RPMI8226 (cell line): ENCODE results near the gene TBX15.

Experiments used
- DNase-seq: peaks from one replicate; pipeline ENCODE4 v3.0.0-alpha.2; 2015

TBX15 gene

GRCh38 chr1:119001181-119002027 is 13.3 kb upstream of the TBX15 start:
- DNase-seq: no peak

- no peak for DNase-seq
Observed at GRCh38 chr1:119000371-119001180, 12.4 kb upstream of the TBX15 start.

- no peak for DNase-seq
Observed at GRCh38 chr1:118999348-119000071, 11.4 kb upstream of the TBX15 start.

DNA sequence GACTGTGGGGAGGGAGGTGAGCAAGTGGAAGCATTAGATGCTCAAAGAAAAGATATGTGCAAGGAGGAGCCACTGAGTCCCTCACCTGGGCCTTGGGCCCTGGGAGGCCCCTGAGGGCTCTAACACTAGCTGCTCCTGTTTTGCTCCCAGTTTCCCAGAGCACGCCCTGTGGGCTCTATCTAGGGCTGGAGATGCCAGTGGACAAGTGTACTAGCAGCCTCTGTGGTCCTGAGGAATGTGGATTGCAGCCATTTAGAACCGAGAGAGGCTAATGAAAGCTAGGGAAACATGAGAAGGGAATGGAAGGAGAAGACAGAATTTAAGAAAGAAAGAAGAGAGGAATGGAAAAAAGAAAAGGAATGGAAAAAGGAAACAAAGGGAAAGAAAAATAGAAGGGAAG is 10.0 kb upstream of the TBX15 start:
- no peak for DNase-seq

GRCh38 chr1:118997225-118997624 is 9.1 kb upstream of the TBX15 start:
- no peak for DNase-seq

DNA sequence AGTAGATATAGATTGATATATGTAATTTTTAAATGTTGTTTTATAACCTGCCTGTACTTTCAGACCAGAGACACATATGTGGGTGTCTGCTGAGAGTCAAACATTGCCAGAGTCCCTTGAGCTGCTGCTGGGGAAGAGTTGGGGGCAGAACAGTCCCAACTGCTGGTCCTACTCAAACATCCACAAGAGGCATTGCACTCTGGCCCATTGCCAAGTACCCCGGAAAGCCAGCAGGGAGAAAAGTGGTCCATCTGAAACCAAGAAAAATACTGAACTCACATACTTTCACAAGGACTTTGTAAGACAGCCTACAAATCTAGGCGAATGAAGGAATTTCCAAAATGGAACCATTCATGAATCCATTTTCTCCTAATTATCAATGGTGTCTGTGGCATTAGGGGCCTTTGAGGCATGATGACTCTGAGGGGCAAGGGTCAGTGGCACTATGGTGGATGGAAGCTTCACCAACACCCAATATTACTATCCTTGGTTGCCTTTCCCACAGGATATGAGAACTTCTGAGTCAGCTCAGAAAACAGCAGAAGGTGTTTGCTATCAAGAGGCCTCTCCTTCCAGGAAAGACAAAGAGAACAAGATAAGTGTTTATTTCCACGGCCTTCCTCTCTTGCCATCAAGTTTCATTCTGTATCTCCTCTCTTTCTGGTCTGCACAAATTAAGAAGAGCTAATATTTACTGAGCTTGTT is 7.3 kb upstream of the TBX15 start:
- no peak for DNase-seq

DNA sequence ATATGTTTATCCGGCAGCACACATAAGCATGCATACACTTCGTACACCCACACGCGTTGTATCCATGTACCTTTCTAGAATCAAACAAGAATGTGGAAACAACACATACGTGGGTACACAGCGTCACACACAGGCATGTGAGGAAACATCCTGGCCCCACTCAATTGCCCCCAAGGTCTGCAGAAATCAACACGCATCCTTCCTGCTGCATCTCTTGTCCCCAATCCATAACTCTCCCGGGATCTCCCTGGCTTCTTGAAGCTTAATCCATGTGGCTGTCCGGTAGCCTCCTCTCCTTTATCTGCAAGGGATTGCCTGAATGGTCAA is 5.5 kb upstream of the TBX15 start:
- DNase-seq: no peak

DNA sequence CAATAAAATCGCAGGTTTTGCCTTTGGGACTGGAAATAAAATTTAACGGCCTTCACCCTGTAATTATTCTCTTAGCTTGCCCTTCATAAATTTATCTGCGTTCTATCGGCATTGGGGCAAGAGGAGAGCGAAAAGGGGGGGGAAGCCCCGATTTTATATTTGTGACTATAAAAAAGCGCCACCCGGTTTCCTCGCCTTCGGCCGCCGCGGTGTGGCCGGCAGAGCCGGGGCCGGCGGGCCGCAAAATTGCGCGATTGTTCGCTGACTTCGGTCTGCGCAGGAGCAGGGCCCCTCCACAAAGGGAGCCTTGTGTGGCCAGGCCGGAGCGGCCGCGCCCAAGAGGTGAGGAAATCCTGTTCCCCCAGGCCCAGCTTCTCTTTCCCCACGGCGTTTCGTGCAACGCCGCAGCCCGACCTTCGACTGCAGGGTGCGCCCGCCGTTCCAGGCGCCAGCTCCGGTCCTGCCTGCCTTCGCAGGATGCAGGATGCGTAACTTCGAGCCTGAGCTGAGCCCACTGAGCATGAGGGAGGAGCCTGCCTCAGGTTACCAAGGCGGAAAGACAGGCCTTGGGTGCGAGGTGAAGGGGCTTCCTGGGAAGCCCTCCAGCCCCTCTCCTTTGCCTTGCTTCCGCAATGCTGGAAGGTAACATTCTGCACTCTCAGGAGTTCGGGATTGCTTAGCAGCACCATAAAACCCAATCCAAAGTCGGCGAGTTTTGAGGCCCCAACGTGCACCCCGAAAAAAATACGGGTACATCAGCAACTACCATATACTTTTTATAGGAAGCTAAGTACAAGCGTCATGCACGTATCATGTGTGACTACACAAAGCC is 4.9 kb upstream of the TBX15 start:
- DNase-seq: no peak

- no peak for DNase-seq
Observed at GRCh38 chr1:118992237-118992825, 4.2 kb upstream of the TBX15 start.

DNA sequence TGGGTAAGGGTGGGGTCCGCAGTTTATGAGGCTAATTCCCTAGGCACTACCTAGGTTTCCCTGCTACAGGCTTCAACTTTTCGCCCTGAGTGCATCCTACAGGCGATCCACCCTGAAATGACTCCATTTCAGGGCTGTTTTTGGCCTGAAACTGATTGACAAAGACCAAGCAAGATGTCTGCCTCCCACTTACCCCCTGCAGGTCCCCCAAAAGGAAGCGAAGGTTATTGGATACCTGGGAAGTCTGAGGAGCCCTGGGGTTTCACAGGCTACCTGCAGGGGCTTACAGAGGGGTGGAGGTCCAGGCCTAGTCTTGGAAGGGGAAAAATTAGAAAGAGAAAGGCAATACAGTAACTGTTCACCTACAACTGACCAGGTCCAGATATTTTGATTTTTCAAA is 3.3 kb upstream of the TBX15 start:
- DNase-seq: no peak

DNA sequence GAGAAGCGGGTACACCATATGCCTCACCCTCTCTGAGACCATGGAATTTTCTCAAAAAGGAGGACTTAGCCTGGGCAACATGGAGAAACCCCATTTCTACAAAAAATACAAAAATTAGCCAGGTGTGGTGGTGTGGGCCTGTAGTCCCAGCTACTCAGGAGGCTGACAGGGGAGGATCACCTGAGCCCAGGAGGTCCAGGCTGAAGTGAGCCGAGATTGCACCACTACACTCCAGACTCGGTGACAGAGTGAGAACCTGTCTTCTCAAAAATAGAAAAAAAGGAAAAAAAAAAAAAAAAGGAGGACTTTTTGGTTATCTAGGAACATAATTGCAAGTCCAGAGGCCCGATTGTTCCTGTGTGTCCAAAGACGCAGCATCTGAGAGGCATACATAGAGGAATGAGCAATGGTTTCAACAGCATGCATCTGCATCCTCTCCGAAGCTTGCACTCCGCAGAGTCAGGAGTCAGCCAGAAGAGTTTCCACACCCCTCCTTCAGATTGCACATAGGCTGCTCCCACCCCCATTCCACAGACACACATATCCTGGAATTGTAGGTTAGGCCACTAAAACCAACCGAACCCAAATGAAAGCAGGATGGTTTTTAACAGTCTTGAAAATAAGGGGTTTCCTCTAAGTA is 2.5 kb upstream of the TBX15 start:
- no peak for DNase-seq

DNA sequence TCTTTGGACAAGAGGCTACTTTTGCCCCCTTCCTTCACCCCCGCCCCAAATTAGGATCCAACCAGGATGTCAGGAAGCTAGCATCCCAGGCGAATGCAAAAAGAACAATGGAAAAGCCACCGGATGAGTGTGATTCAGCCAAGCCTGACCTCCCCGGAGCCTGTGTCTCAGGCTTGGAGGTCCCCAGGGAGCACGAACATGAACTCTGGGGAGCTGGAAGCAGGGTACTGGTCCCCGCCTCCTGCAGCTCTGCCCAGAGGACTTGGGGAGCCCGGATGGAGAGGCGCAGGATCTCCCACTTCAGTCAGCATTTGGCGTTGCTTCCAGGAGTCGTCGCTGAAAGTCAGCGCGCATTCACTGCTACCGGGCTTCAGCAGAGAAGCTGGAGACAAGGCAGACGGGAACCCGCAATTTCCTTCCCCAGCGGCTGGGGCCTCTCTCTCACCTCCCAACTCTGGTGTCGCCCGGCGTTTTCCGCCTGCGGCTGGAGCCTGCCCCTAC is 1.8 kb upstream of the TBX15 start:
- no peak for DNase-seq

- no peak for DNase-seq
Observed at GRCh38 chr1:118989006-118989815, 1.1 kb upstream of the TBX15 start.

- DNase-seq: no peak
Observed at GRCh38 chr1:118987468-118988185, 516 bp downstream of the TBX15 start.

DNA sequence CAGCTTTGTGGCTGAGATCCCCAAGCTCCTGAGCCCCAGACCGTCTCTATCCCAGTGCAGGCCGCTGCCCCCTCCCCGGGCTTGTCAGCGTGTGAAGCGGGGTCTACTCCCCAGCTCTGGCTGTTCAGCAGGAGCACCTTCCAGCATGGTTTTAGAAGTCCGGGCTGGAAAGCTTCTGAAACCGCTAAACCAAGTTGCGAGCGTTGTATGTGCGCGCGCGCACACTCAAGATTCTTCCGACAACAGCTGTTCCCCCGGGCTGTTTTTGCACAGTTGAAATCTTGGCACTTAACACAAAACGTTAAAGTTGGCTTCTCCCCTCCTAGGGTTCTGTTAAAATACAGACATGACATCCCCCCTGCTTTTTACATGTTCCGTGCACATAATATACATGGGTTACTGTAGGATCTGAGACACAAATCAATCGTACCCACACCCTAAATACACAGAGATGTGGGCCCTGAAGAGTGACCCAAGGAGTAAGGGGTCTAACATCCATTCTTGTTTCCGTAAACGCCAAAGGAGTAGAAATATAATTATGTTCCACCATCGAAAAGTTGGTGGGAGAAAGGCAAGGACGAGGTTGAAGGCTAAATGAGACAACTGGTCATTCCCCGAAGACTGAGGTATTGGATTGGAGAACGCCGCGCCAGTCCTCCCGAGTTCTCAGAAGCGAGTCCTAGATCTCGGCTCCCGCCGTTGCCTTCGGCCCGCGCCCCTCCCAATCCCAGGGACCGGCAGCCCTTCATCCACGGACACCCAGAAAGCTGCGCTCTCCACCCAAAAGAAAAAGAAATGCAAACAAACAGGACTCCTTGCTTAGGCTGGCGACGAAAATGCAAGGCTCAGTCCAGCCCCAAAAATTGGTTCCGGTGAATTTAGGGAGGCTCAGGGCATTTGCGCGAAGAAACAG is 1.3 kb downstream of the TBX15 start:
- no peak for DNase-seq

DNA sequence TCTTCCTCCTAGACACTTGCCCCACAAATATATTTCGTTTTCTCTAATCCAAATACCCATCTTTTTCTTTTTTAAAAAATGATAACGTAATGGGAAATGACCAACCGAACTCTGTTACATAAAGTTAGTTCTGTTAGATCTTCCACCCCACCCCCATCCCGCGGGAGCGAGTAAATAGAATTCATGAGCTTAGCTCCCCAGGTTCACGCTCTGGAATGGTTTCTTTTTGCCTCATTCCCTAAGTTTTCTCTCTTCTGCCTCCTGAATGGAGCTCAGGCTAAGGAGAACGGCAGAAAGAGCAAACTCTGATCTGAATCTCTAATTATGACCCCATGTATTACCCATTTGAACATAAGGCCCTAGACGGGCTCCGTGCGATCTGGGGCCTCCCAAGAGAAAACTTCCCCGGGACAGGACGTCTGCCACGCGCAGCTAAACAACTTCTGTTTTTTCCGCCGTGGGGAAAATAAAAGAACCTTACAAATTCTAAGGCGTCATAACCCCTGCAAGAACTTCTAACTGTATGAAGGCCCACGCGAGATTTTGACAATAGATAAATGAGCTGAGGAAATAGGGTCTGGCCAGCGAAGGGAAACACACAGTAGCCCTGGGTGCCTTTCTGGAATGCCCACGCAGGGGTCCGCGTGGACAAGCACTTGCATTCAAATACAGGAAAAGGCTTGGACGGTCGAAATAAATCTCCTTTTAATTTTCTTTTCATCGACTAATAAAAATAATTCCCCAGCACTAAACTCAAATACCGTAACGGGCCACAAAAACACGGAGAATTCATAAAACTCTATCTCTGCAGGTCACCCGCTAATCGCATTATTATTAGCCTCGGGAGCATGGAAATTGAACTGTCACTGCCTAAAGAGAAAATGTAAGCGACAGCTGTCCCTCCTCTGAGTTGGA is 2.2 kb downstream of the TBX15 start:
- DNase-seq: no peak
